A549 (cell line): ENCODE measurements around the gene RRAS2.

Experiments
- MAFK ChIP-seq: fragments of 450-650 bp; IDR thresholded peaks from 2 replicates; pipeline ENCODE4 v1.6.1; 2014; ENCODE audit not compliant: partially characterized antibody
- RCOR1 ChIP-seq: fragments of 150-350 bp; IDR thresholded peaks from 2 replicates; pipeline ENCODE4 v1.6.1; 2014; ENCODE audit warnings: antibody characterized with exemption, low read length, low read depth
- ZFP36 ChIP-seq: fragments of 450-650 bp; IDR thresholded peaks from 2 replicates; pipeline ENCODE4 v1.6.1; 2014; ENCODE audit warnings: borderline replicate concordance; ENCODE audit not compliant: partially characterized antibody

- TF ChIP-seq MAFK = no peak
- TF ChIP-seq RCOR1 = no peak
- TF ChIP-seq ZFP36 = no peak
Observed at GRCh38 chr11:14258221-14258935, 100.6 kb downstream of the RRAS2 start.
